HG02938 (cell line): ENCODE measurements around the gene ARHGAP6.

Experiments
- ATAC-seq: cut with Tn5 transposase; IDR thresholded peaks from one replicate; pipeline ENCODE4 v1.9.1; 2021; ENCODE audit warnings: mild to moderate bottlenecking, moderate library complexity; ENCODE audit not compliant: unreplicated experiment

Gene ARHGAP6

GRCh38 chrX:11319806-11320520, 345.8 kb downstream of the ARHGAP6 start:
- ATAC-seq: no peak

- no peak for ATAC-seq
These were observed 354.0 kb downstream of the ARHGAP6 start for GRCh38 chrX:11311706-11312105.

GRCh38 chrX:11309220-11309619, 356.5 kb downstream of the ARHGAP6 start:
- no peak for ATAC-seq

- no peak for ATAC-seq
These were observed 360.1 kb downstream of the ARHGAP6 start for GRCh38 chrX:11305641-11306040.

- no peak for ATAC-seq
These were observed 360.9 kb downstream of the ARHGAP6 start for GRCh38 chrX:11304829-11305228.

- ATAC-seq: no peak
These were observed 367.1 kb downstream of the ARHGAP6 start for GRCh38 chrX:11298600-11298999.

GRCh38 chrX:11296051-11296450, 369.7 kb downstream of the ARHGAP6 start:
- no peak for ATAC-seq

- ATAC-seq: no peak
These were observed 372.6 kb downstream of the ARHGAP6 start, which contains the start of gene AMELX for GRCh38 chrX:11293113-11293512. Gene AMELX (plus strand): TSS chrX:11293413. CDS start chrX:11294789, 1,376 bp downstream.

- no peak for ATAC-seq
These were observed 375.2 kb downstream of the ARHGAP6 start for GRCh38 chrX:11290416-11291102.

- no peak for ATAC-seq
These were observed 378.2 kb downstream of the ARHGAP6 start for GRCh38 chrX:11287505-11287904.

GRCh38 chrX:11285651-11286050, 380.1 kb downstream of the ARHGAP6 start:
- ATAC-seq: no peak

GRCh38 chrX:11282043-11282442, 383.7 kb downstream of the ARHGAP6 start:
- ATAC-seq: no peak

- ATAC-seq: no peak
These were observed 392.2 kb downstream of the ARHGAP6 start for GRCh38 chrX:11273544-11273943.

- no peak for ATAC-seq
These were observed 392.9 kb downstream of the ARHGAP6 start for GRCh38 chrX:11272863-11273262.

- ATAC-seq: no peak
These were observed 393.4 kb downstream of the ARHGAP6 start for GRCh38 chrX:11272290-11272689.

- ATAC-seq: no peak
These were observed 395.7 kb downstream of the ARHGAP6 start for GRCh38 chrX:11269996-11270395.

- no peak for ATAC-seq
These were observed 396.7 kb downstream of the ARHGAP6 start for GRCh38 chrX:11269006-11269405.

GRCh38 chrX:11267425-11267824, 398.3 kb downstream of the ARHGAP6 start:
- ATAC-seq: no peak

GRCh38 chrX:11266573-11267003, 399.1 kb downstream of the ARHGAP6 start:
- ATAC-seq: no peak

- no peak for ATAC-seq
These were observed 400.4 kb downstream of the ARHGAP6 start for GRCh38 chrX:11265352-11265751.

GRCh38 chrX:11264925-11265324, 400.8 kb downstream of the ARHGAP6 start:
- no peak for ATAC-seq

- no peak for ATAC-seq
These were observed 404.5 kb downstream of the ARHGAP6 start for GRCh38 chrX:11261260-11261659.
